ENCODE measurements around the gene FBLN5.

DNA sequence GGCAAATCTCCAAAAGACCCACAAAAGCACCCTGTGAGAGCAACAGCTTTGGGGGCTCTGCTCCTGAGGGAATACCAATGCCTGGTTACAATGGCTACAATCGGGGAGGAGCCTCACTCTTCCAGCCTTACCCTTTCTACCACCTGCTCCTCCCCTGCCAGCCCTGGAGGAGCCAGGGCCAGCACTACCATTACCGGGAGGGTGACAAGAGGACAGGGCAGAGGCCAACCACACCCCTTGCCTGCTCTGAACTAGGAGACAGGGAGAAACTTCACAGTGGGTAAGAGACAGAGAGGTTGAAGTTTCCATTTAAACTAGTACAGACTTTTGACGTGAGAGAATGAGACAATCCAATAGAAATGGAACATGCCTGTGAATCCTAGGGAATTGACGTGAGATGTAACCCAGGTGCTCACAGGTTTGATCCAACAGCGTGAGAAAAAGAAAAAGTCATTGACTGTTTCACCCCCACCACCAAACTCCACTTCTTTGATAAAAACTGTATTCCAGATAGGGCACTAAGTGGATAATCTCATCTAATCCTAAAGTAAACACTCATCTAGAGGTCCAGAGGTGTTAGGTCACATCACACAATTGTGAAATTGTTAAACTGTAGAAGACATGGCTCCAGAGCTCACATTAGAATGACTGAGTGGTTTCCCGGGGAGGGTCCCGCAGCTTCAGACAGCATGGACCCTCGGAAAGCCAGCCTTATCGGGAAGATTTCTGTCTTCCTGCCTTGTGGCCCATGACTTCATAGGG lies 71.8 kb downstream of the FBLN5 start:
- TF ChIP-seq, protein P1, sequence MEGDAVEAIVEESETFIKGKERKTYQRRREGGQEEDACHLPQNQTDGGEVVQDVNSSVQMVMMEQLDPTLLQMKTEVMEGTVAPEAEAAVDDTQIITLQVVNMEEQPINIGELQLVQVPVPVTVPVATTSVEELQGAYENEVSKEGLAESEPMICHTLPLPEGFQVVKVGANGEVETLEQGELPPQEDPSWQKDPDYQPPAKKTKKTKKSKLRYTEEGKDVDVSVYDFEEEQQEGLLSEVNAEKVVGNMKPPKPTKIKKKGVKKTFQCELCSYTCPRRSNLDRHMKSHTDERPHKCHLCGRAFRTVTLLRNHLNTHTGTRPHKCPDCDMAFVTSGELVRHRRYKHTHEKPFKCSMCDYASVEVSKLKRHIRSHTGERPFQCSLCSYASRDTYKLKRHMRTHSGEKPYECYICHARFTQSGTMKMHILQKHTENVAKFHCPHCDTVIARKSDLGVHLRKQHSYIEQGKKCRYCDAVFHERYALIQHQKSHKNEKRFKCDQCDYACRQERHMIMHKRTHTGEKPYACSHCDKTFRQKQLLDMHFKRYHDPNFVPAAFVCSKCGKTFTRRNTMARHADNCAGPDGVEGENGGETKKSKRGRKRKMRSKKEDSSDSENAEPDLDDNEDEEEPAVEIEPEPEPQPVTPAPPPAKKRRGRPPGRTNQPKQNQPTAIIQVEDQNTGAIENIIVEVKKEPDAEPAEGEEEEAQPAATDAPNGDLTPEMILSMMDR (IDR thresholded peaks at IDR 0.05): no peak
- TF ChIP-seq POLR2A (IDR thresholded peaks at IDR 0.05): no peak
